NCI-H82 treated with DMSO at 0.1 percent for 48 hours (cell line): Measurements from ENCODE around the gene ST7.
"Not testable (repeated sequence)": the region's sequence is repeated elsewhere in the genome, so short reads cannot be mapped to it uniquely, and the experiment has no call there.

Experiments used
- DNase-seq: peaks from one replicate; lab custom pipeline; 2025; ENCODE audit not compliant: unreplicated experiment; lab: John Stamatoyannopoulos, UW

ST7 gene, protein sequence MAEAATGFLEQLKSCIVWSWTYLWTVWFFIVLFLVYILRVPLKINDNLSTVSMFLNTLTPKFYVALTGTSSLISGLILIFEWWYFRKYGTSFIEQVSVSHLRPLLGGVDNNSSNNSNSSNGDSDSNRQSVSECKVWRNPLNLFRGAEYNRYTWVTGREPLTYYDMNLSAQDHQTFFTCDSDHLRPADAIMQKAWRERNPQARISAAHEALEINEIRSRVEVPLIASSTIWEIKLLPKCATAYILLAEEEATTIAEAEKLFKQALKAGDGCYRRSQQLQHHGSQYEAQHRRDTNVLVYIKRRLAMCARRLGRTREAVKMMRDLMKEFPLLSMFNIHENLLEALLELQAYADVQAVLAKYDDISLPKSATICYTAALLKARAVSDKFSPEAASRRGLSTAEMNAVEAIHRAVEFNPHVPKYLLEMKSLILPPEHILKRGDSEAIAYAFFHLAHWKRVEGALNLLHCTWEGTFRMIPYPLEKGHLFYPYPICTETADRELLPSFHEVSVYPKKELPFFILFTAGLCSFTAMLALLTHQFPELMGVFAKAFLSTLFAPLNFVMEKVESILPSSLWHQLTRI

DNA sequence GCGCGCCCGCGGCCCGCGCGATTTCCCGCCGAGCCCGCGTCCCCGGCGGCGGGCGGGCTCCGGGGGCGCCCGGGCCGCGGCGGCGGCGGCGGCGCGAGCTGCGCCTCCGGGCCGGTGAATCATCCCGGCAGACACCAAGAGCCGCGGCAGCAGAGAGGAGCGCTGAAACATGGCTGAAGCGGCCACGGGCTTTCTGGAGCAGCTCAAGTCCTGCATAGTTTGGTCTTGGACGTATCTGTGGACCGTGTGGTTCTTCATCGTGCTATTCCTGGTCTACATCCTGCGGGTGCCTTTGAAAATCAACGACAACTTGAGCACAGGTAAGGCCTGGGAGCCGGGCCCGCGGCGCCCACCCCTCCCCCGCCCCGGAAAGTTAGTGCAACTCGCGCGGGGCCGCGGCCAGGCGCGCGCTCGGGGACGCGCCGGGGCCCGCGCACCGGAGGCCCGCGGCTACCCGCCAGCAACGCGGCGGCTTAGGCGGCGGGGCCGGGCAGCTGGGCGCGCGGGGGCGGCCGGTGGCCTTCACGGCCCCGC, at the start of gene ST7:
Gene ST7 (plus strand): TSS at position 130 of the 534 bp plus-strand sequence. CDS start 40 bp downstream, at position 170.
- no peak for DNase-seq

DNA sequence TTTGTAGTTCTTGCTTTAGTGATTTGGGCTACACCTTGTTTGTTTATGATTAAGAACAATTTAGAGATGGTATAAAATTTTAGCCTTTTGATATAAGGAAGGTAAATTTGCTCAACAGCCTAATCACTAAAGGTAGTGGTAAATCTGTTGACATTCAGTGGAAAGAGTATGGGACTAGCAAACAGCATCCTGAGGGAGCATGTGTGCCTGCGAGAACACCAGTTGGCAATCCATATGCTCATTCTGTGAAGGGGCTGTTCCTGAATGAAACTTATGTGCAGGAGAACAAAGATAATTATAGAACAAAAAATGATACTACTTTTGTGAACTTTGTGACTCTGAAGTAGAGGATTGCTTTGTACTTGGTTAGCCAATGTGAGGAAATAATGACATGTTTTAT, 46.9 kb upstream of the ST7 start:
- DNase-seq, result no peak

GRCh38 chr7:116910383-116910782, 42.9 kb upstream of the ST7 start:
- DNase-seq, result no peak

DNA sequence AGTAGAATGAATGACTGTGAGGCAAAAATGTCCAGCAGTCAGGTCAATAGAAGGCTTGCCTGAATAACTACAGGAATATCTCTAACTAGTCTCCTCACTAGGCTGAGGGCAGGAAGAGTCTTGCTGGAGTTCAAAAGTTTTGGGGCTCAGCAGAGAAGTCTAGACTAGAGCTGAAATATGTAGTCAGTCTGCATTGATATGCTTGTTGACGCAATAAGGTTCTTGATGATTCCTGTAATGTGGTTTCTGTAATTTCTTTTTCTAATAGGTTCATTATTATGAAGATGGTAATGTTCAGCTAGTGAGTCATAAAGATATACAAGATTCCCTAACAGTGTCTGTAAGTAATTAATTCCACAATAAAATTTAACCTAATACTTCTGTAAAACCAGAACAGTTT, 41.5 kb upstream of the ST7 start:
- no peak for DNase-seq

DNA sequence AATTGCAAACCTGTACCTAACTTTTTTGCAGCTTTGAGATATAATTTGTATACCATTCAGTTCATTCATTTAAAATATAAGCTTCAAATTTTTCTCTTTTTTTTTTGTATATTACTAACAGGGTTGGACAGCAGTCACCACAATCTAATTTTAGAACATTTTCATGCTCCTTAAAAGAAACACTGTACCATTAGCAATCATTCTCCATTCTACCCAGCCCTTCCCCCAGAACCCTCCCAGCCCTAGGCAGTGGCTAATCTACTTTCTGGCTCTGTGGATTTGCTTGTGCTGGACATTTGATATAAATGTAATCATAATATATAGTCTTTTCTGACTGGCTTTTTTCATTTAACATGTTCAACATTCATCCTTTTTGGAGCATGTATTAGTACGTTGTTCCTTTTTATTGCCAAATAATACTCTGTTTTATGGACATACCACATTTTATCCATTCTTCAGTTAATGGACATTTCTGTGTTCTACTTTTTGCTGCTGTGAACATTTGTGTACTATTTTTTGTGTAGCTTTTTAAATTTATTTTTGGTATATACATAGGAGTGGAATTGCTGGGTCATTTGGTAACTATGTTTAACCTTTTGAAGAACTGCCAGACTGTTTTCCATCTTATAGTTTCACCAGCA, 40.9 kb upstream of the ST7 start:
- no peak for DNase-seq

DNA sequence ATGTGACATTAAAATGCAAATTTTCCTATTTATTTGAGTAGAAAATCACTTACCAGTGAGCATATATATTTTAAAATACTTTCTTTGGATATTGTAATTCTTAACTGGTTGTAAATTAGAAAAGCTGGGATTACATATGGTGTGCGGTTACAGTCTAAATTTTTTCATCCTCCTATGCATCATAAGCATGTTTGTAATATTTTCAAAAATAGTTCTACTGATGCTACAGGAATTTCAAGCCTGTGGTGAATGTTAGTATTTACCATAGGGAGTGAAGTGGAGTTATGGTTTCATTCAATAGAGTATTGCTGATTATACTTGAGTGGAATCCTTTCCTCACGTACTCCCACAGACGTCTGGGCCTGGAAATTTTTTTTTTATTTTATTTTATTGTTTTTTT, 34.6 kb upstream of the ST7 start:
- DNase-seq, result no peak

DNA sequence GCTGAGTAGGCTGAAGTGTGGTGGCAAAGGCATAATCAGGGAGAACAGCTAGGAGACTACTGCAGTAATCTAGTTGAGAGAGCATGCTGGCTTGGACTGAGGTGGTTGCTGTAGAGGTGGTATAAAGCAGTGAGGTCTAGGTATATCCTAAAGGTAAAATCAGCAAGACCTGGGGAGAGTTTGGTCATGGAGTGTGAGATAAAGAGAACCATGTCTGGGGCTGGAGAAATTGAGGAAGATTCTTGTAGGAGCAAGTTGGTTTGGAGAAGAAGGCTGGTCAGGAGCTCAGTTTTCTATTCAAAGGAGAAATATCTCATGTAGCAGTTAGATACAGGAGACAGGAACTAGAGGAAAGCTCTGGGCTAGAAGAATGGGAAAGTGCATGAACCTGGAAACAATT, 32.9 kb upstream of the ST7 start:
- no peak for DNase-seq

DNA sequence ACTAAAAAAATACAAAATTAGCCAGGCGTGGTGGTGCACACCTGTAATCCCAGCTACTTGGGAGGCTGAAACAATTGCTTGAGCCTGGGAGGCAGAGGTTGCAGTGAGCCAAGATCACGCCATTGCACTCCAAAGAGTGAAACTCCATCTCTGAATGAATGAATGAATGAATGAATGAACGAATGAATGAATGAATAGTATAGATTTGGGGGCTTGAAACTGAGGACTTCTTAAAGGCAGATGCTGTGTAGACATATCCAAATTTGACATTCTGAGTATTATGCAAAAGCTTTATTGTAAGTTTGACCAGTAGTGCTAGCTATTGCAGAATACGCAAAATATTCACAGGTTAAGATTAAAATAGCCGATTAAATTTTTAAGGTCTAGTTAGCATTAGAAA, 30.8 kb upstream of the ST7 start:
- no peak for DNase-seq

- DNase-seq, result no peak
Observed at GRCh38 chr7:116924741-116925140, 28.6 kb upstream of the ST7 start.

GRCh38 chr7:116929021-116929420, 24.3 kb upstream of the ST7 start:
- no peak for DNase-seq

- no peak for DNase-seq
Observed at GRCh38 chr7:116929914-116930913, 23.1 kb upstream of the ST7 start.

GRCh38 chr7:116932566-116932965, 20.7 kb upstream of the ST7 start:
- DNase-seq, result no peak

GRCh38 chr7:116933465-116933864, 19.8 kb upstream of the ST7 start:
- DNase-seq, result no peak

- DNase-seq, result no peak
Observed at GRCh38 chr7:116934580-116934979, 18.7 kb upstream of the ST7 start.

GRCh38 chr7:116936844-116937243, 16.5 kb upstream of the ST7 start:
- DNase-seq, result not testable (repeated sequence)

- no peak for DNase-seq
Observed at GRCh38 chr7:116938678-116939077, 14.6 kb upstream of the ST7 start.

GRCh38 chr7:116940689-116941370, 12.5 kb upstream of the ST7 start:
- no peak for DNase-seq

- no peak for DNase-seq
Observed at GRCh38 chr7:116942504-116942903, 10.8 kb upstream of the ST7 start.

- DNase-seq, result no peak
Observed at GRCh38 chr7:116948934-116949333, 4.4 kb upstream of the ST7 start.
